RWPE1 (cell line): ENCODE measurements around the gene MB21D2.
A peak's percentile ranks its signal among the peaks of the same experiment; 100 is the strongest.
"Not testable (repeated sequence)": the region's sequence is repeated elsewhere in the genome, so short reads cannot be mapped to it uniquely, and the experiment has no call there.

Experiments used
- CTCF ChIA-PET: fragments of 350-600 bp; sonication (Branson Sonifier 250); formaldehyde crosslinking; extraction: SDS; loops from one replicate; lab custom pipeline; 2021; lab: Yijun Ruan, JAX
- POLR2A ChIA-PET: fragments of 400-600 bp; formaldehyde crosslinking; extraction: SDS; loops from one replicate; lab custom pipeline; 2020; ENCODE audit warnings: antibody characterized with exemption; ENCODE audit not compliant: low non-redundant PET; lab: Yijun Ruan, JAX
- DNase-seq: peaks from one replicate; pipeline ENCODE4 v3.0.0; 2012; ENCODE audit warnings: low spot score
- H3K27ac ChIP-seq: fragments of 450-650 bp; 2 replicates; pipeline ENCODE4 v1.5.1; 2017
- CTCF ChIP-seq: fragments of 450-650 bp; conservative IDR thresholded peaks from 2 replicates; pipeline ENCODE4 v1.5.1; 2017; ENCODE audit warnings: low read depth, mild to moderate bottlenecking

Gene MB21D2

GRCh38 chr3:192917404-192918274 is at the start of gene MB21D2:
MB21D2 (minus strand) TSS chr3:192917856; CDS start chr3:192917840, 16 bp downstream.
- H3K27ac ChIP-seq, result peak within 1 kb of the TSS; percentile 90
- ChIA-PET POLR2A (interaction anchor here (0.6 kb wide), 1 partner anchor 74 kb away, joined by 3 read pairs; no protein-coding TSS in a partner anchor), CTCF (interaction anchor here (0.6 to 1.4 kb wide), 5 partner anchors 92 to 629 kb away, joined by 3 to 13 read pairs (median 3); no protein-coding TSS in a partner anchor)
- DNase-seq, result peak; percentile 77
- TF ChIP-seq CTCF, result no peak

GRCh38 chr3:192964959-192965719 is 47.5 kb upstream of the MB21D2 start:
- POLR2A ChIA-PET, DNase-seq, CTCF ChIA-PET, H3K27ac ChIP-seq: not testable (repeated sequence)

GRCh38 chr3:192959773-192960172 is 42.1 kb upstream of the MB21D2 start:
- no peak for DNase-seq
- TF ChIP-seq CTCF, result no peak
- H3K27ac ChIP-seq, result no peak overlapping the region
- POLR2A ChIA-PET, result no interaction called here
- CTCF ChIA-PET, result no interaction called here

- H3K27ac ChIP-seq, result no peak overlapping the region
- ChIA-PET POLR2A (no interaction called here), CTCF (interaction anchor here (1.0 kb wide), 1 partner anchor 142 kb away, joined by 3 read pairs; no protein-coding TSS in a partner anchor)
- TF ChIP-seq CTCF, result no peak
- DNase-seq, result no peak
Measured at GRCh38 chr3:192958219-192958872, 40.7 kb upstream of the MB21D2 start.

GRCh38 chr3:192957441-192958021 is 39.9 kb upstream of the MB21D2 start:
- ChIA-PET POLR2A (no interaction called here), CTCF (no interaction called here)
- no peak for TF ChIP-seq CTCF
- H3K27ac ChIP-seq, result peak overlapping the region; percentile 77
- peak; percentile 64 for DNase-seq

GRCh38 chr3:192953926-192954325 is 36.3 kb upstream of the MB21D2 start:
- CTCF ChIA-PET, result no interaction called here
- no peak overlapping the region for H3K27ac ChIP-seq
- no peak for TF ChIP-seq CTCF
- POLR2A ChIA-PET, result no interaction called here
- DNase-seq, result no peak
